GM10847 (cell line): ENCODE data around the gene ARPC1A.

ENCODE experiments used
- POLR2A ChIP-seq: IDR thresholded peaks from 2 replicates; pipeline ENCODE4 v1.6.1; 2011; ENCODE audit not compliant: insufficient read length; ENCODE audit errors: extremely low read depth

Gene ARPC1A

GRCh38 chr7:99410635-99411034 lies 84.9 kb downstream of the ARPC1A start:
- TF ChIP-seq POLR2A: no peak
